ENCODE data around the gene ALDH1B1.

GRCh38 chr9:38417003-38417945, 24.8 kb downstream of the ALDH1B1 start:
- TF ChIP-seq POLR2A (IDR thresholded peaks at IDR 0.05) (no peak), CTCF (IDR thresholded peaks at IDR 0.05) (no peak)

Data from sigmoid colon (tissue), 3 donors.